ENCODE measurements around the gene WNK2. TPM values are rescaled to one million over a fixed set of nuclear protein-coding genes. Genes with fewer than 3 reads are reported as not detected.

Gene WNK2
- total RNA-seq, 1 donor from 2014 or later, result 1.0 TPM

DNA sequence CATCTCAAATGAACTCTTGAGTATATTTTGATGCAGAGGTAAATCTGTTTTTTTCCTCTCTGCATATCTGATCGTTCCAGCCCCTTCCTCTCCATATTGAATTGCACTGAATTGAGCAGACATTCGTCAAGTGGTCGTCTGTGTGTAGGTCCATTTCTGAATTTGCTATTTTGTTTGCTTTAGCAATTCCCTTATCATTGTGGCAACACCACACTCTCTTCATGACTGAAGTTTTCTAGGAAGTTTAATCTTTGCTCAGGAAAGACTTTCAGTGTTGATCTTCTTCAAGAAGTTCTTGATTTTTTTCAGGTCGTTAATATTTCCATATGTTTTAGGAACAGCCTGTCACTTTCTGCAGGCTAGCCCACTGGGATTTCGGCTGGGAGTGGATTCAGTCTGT lies 132.0 kb downstream of the WNK2 start:
- TF ChIP-seq, protein P1, sequence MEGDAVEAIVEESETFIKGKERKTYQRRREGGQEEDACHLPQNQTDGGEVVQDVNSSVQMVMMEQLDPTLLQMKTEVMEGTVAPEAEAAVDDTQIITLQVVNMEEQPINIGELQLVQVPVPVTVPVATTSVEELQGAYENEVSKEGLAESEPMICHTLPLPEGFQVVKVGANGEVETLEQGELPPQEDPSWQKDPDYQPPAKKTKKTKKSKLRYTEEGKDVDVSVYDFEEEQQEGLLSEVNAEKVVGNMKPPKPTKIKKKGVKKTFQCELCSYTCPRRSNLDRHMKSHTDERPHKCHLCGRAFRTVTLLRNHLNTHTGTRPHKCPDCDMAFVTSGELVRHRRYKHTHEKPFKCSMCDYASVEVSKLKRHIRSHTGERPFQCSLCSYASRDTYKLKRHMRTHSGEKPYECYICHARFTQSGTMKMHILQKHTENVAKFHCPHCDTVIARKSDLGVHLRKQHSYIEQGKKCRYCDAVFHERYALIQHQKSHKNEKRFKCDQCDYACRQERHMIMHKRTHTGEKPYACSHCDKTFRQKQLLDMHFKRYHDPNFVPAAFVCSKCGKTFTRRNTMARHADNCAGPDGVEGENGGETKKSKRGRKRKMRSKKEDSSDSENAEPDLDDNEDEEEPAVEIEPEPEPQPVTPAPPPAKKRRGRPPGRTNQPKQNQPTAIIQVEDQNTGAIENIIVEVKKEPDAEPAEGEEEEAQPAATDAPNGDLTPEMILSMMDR (conservative IDR thresholded peaks at IDR 0.05; ENCODE audit: low read depth, low read length), result no peak

DNA sequence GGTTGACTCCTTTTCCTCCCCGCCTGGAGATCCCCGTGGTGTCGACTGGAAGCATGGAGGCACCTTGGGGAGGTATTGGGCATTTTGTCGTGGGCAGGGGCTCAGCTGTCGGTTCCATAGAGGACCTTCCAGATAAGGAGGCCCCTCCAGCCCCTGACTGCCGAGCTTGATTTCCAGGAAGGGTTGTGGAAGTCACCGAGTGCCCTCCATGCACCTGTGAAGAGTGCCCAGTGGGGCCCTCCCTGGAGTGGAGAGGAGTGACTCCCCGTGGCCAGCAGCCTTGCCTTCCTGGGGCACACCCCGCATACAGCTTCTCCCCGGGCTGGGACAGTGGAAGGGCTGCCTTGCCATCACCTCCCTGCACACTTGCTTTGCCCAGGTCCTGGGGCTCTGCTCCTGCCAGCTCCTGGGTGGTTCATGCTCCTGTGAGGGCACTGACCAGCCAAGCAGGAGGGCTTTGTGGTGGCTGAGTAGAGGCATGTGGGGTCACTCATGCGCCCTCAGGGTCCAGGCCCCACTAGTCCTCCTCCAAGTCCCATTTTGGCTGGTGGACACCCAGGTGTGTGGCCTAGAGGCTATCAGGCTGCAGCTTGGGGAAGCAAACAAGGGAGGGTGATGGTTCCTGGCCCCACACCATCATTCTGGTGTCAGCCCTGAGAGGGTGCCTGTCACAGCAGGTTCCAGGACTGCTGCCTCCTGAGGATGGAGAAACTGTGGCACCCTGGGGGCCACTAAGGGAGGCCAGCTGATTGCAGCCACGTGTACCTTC lies 133.0 kb downstream of the WNK2 start:
- no peak overlapping the region for H3K4me3 ChIP-seq (ENCODE audit: low read depth, low read length)
- no peak for DNase-seq (ENCODE audit: low read depth)
- TF ChIP-seq, protein P1 (conservative IDR thresholded peaks at IDR 0.05; ENCODE audit: low read depth, low read length), result no peak

More for the DNA sequence above, 132.0 kb downstream of the WNK2 start:
- no peak for DNase-seq (ENCODE audit: low read depth)
- H3K4me3 ChIP-seq (ENCODE audit: low read depth, low read length), result no peak overlapping the region

DNA sequence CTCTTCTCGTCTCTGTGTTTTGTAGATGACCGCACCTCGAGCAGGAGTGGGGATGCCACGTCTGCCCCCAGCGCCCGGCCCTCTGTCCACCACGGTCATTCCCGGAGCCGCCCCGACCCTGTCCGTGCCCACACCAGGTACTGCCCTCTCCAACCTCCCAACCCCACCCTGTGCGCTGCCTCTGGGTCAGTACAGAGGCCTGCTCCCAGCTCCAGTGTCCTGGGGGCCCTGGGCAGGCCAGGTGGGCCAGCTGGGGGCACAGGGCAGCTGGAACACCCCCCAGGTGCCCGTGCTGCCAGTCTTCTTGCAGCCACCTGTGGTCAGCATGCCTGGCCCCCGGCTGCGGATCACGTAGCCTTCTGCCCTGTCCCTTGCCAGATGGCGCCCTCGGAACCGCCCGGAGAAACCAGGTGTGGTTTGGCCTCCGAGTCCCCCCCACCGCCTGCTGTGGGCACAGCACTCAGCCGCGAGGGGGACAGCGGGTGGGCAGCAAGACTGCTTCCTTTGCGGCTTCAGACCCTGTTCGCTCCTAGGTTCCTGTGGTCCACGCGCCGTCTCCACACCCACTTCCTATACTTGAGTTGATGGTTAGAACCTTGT lies 133.7 kb downstream of the WNK2 start:
- TF ChIP-seq, protein P1 (conservative IDR thresholded peaks at IDR 0.05; ENCODE audit: low read depth, low read length), result no peak
- H3K4me3 ChIP-seq (ENCODE audit: low read depth, low read length), result no peak overlapping the region
- DNase-seq (ENCODE audit: low read depth), result no peak

DNA sequence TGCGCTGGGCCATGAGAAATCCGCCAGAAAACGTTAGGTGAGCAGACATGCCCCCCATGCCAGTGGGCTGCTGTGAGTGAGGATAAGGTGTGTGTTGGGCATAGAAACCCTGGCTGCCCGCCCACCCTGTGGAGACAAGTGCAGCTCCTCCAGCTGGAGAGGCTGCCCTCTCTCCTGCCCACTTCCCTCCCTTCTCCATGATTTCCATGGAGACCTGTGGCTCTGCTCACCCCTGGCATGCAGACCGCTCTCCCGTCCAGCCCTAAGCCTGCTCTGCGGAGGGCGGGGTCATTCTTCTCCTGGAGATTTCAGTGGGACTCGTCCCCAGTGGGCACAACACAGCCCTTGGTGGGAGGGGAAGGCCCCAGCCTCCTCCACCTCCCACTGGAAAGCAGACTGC lies 134.5 kb downstream of the WNK2 start:
- DNase-seq (ENCODE audit: low read depth), result no peak
- TF ChIP-seq, protein P1 (conservative IDR thresholded peaks at IDR 0.05; ENCODE audit: low read depth, low read length), result no peak
- H3K4me3 ChIP-seq (ENCODE audit: low read depth, low read length), result no peak overlapping the region

DNA sequence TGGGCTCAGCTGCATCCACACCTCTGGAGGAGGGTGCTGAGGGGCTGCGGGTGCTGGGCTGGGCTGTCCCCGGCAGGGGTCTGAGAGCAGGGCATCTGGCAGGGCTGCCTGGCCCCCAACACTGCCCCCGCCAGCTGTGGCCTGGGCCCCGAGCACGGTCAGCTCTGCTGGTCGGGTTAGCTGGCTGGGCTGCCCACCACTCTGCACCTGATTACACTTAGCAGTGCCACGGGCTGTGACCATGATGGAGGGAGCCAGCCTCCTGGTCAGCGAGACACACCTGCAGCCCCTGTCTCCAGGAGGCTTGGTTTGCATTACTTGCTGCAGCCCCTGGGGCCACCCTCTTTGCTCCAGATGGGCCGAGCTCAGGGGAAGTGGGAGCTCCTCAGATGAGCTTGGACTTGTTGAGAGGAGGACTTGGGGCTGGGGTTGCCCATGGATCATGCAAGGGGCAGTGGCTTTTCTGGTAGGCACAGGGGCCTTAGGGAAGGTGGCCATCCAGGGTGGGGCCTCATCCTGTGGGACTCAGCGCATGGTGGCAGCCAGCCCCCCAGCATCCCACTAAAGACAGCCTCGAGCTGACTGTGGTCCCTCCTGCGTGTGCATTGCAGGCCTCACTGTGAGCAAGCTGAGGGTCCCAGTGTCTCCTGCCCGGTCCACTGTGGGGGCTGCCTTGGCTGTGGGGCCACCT lies 135.5 kb downstream of the WNK2 start:
- no peak overlapping the region for H3K4me3 ChIP-seq (ENCODE audit: low read depth, low read length)
- TF ChIP-seq, protein P1 (conservative IDR thresholded peaks at IDR 0.05; ENCODE audit: low read depth, low read length), result no peak
- no peak for DNase-seq (ENCODE audit: low read depth)

DNA sequence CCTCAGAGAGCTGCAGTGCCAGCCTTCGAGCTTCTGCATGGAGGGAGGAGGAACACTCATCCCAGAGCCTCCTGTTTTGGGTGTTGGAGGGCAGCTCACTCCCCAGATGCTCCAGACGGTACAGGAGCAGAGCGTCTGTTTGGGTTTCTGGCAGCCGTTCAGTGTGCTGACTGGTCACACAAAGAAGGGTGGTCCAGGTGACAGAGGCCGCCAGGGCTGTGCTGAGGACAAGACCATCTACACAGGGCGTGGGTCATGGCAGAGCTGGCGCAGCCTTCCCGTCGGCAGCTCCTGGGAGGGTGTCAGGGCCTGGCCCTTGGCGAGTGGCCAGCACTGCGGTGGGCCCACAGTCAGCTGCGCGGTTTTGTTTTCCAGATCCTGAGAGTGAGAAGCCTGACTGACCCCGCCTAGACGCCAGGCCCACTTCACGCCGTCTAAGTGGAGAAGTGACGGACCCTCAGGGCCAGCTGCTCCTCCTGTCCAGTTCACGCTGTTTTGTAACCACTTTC lies 136.1 kb downstream of the WNK2 start:
- H3K4me3 ChIP-seq (ENCODE audit: low read depth, low read length), result no peak overlapping the region
- DNase-seq (ENCODE audit: low read depth), result no peak
- TF ChIP-seq, protein P1 (conservative IDR thresholded peaks at IDR 0.05; ENCODE audit: low read depth, low read length), result no peak
